Stimulated activated CD4-positive, alpha-beta T cell treated with anti-CD3 and anti-CD28 coated beads, TNF-alpha, amount 100 ng/mL, for 1 hour (primary cell): ENCODE results near the gene LIMK1.

Source experiments
- DNase-seq, 3 donors: peaks; one replicate each; pipeline ENCODE4 v3.0.0-alpha.2; 2020; ENCODE audit warnings: low read depth in 3 of 3, low spot score in 1 of 3

Gene LIMK1

DNA sequence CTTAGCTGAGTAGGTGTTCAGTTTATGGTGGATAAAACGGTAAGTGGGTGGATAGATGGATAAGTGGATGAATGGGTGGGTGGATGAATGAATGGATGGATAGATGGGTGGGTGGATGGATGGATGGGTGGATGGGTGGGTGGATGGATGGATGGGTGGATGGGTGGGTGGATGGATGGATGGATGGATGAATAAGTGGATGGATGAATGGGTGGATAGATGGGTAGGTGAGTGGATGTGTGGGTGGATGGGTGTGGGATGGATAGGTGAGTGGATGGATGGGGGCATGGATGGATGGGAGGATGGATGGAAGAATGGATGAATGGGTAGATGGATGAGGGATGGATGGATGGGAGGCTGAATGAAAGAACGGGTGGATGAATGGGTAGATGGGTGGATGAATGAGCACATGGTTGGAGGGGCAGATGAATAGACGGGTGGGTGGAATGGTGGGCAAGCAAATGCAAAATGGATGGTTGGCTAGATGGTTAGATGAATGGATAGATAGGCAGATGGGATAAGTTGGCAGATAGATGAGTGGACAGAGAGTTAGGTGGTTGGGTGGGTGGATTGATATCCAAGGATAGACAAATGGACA is 29.9 kb upstream of the LIMK1 start:
- no peak for DNase-seq

- DNase-seq = no peak
Measured at GRCh38 chr7:74056096-74056915, 27.3 kb upstream of the LIMK1 start.

DNA sequence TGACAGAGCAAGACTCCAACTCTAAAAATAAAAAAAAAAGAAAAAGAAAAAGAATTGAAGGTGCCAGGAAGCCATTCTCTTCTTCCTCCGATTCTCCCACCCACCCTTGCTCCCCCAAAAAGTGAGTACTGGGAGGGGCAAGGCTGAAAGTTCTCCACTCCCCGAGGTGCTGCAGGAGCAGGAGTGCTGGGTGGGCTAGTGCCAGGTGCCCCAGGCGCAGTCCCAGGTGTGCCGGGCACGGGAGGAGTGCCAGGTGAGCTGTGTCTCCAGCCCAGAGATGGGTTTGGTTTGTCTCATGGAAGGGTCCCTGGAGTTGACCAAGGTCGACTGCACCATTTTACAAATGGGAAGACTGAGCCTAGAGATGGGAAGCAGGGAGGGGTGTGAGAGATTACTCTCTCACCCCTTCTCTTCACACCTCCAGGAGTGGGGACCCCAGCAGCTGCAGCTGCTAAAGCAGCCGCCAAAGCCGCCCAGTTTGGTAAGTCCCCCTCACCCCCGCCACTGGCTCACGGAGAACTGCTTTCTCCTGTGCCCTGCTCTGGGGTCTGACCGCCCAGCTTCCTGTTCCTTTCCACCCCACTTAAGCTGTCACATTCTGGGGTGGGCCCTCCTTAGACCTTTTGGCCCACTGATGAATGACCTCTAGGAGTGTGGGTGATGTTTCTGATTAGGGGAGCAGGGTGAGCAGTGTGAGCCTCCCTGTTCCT is 26.2 kb upstream of the LIMK1 start:
- DNase-seq = no peak

- DNase-seq = no peak
Measured at GRCh38 chr7:74057987-74058386, 25.6 kb upstream of the LIMK1 start.

DNA sequence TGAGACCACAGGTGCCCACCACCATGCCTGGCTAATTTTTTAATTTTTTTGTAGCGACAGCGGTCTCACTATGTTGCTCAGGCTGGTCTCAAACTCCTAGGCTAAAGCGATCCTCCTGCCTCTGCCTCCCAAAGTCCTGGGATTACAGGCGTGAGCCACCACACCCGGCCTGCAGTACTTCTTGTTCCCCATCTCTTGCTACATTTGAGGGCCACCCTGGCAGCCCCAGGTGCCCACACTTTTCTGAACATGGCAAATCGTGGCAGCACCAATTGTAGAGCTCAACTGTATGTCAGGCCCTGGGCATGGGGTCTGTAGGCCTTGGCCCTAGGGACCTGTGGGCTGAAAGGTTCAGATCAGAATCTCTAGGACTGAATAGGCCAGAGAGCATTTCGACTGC is 25.1 kb upstream of the LIMK1 start:
- DNase-seq = no peak

- DNase-seq = no peak
Measured at GRCh38 chr7:74059037-74059436, 24.6 kb upstream of the LIMK1 start.

DNA sequence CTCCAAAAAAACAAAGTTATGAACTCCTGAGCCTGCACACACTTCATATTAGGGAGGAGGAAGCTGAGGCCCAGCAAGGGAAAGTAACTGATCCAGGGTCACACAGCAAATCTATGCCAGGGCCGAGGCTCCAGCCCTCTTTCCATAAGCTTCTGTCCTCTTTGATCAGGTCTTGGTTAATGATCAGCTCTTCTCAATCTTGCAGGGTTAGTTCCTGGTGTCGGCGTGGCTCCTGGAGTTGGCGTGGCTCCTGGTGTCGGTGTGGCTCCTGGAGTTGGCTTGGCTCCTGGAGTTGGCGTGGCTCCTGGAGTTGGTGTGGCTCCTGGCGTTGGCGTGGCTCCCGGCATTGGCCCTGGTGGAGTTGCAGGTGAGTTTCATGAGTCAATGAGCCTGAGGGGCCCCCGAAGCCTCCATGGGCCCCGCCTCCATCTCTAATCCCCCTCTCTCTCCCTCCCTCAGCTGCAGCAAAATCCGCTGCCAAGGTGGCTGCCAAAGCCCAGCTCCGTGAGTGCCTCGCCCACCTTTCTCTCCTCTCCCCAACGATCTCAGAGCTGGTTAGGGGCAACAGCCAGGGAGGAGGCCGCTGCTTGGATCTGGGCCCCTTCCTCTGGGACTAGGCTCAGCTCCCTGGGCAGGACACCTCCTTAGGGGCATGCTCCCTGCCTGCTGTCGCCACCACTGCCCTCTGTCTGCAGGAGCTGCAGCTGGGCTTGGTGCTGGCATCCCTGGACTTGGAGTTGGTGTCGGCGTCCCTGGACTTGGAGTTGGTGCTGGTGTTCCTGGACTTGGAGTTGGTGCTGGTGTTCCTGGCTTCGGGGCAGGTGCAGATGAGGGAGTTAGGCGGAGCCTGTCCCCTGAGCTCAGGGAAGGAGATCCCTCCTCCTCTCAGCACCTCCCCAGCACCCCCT is 23.7 kb upstream of the LIMK1 start:
- DNase-seq = no peak

GRCh38 chr7:74061840-74062539 is 21.6 kb upstream of the LIMK1 start:
- peak in 2 of 3 donors; percentile 31 to 43 for DNase-seq

- no peak for DNase-seq
Measured at GRCh38 chr7:74063223-74063641, 20.4 kb upstream of the LIMK1 start.

DNA sequence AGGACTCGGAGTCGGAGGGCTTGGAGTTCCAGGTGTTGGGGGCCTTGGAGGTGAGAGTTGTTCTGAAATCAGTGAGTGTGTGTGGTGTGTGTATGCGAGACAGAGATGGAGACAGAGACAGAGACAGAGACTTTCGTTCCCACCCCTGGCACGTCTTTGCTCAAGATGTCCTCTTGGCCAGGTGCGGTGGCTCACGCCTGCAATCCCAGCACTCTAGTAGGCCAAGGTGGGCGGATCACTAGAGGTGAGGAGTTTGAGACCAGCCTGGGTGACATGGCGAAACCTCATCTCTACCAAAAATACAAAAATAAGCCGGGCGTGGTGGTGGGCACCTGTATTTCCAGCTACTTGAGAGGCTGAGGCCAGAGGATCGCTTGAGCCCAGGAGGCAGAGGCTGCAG is 20.0 kb upstream of the LIMK1 start:
- DNase-seq = no peak

DNA sequence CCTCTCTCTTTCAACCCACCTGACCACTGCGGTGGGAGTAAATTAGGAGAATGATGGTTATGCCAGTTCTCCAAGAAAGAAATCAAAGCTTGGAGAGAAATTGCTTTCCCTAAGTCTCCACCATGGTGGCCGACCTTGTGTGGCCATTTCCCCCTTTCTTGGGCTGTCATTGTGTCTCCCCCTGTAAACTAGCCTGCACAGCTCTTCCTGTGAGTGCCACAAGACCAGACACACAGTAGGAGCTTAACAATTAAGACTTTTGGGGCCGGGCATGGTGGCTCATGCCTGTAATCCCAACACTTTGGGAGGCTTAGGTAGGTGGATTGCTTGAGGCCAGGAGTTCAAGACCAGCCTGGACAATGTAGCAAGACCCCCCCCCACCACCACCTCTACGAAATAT is 18.9 kb upstream of the LIMK1 start:
- no peak for DNase-seq

DNA sequence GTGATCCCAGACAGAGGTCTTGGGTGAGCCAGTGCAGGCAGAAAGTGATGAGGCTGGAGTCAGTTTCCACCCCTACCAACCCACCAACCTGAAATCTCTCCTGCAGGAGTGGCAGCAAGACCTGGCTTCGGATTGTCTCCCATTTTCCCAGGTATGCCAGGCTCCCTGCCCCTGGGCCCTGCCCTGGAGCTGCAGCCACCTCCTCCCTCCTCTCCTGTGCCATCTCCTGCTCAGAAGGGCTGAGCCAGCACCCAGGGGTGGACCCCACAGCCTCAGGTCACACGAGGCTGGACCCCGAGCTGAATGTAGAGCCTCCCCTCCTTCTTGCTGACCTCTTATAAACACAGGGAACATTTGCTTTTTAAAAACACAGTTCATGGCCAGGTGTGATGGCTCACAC is 17.0 kb upstream of the LIMK1 start:
- DNase-seq = no peak

GRCh38 chr7:74068378-74069085 is 15.1 kb upstream of the LIMK1 start:
- no peak for DNase-seq

GRCh38 chr7:74069086-74069541 is 14.5 kb upstream of the LIMK1 start:
- DNase-seq = no peak

DNA sequence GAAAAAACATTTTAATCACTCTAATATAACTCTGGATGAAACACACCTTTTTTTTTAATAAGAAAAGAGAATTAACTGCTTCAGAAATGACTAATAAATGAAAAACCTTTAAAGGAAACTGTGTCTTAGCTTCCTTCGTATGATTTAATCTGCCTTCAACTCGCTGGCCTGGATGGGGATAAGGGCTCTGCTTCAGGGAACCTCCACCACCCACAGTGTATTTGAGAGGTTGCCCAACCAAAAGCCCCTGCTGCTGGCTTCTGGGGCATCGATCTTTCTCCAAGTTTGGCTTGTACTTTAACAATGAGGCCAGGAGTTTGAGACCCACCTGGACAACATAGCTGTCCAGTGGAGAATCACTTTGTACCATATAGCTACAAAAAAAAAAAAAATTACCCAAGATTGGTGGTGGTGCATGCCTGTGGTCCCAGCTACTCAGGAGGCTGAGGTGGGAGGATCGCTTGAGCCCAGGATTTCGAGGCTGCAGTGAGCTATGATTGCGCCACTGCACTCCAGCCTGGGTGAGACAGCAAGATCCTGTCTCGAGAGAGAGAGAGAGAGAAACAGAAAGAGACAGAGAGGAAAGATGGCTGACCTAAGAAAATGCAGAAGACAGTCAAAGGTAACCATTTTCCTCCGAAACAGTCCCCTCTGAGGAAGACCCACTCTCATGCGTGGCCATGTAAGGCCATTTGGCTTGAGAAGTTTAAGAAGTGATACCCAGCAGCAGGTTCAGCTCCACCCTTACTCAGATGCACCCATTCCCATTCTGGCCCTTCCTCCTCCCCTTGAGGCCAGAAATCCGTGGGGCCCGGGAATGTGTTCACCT is 13.6 kb upstream of the LIMK1 start:
- no peak for DNase-seq

DNA sequence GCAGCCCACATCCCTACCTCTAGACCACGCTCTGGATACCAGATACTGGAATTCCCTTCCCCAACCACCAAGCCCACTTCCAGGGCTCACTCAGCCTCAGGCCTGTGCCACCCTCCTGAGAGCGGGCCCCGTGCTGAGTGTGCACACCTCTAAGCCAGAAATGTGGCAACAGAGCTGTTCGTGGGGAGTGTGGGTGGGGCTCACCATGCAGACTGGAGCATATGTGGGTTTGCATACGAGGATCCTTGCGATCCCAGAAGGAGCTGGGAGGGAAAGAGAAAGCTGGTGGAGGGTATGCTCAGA is 13.0 kb upstream of the LIMK1 start:
- DNase-seq = no peak

DNA sequence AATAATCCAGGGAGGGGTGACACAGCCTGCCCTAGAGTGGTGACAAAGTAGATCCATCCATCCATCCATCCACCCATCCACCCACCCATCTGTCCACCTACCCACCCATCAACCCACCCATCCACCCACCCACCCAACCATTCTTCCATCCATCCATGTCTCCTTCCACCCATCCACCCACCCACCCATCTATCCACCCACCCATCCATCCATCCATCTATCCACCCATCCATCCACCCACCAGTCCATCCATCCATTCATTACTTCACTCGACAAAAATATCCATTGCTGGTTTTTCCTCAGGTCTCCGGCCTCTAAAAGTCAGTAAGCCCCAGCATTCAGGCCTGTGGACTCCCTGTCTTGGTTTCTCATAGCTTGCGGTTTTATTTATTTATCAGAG is 12.5 kb upstream of the LIMK1 start:
- DNase-seq = no peak

DNA sequence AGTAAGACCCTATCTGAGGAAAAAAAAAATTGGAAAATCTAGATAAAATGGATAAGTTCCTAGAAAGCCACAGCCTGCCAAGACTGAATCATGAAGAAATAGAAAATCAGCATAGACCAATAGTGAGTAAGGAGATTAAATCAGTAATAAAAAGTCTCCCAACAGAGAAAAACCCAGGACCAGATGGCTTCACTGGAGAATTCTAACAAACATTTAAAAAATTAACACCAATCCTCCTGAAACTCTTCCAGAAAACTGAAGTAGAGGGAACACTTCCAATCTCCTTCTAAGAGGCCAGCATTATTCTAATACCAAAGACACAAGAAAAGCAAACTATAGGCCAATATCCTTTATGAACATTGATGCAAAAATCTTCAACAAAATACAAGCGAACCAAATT is 8.8 kb upstream of the LIMK1 start:
- no peak for DNase-seq

DNA sequence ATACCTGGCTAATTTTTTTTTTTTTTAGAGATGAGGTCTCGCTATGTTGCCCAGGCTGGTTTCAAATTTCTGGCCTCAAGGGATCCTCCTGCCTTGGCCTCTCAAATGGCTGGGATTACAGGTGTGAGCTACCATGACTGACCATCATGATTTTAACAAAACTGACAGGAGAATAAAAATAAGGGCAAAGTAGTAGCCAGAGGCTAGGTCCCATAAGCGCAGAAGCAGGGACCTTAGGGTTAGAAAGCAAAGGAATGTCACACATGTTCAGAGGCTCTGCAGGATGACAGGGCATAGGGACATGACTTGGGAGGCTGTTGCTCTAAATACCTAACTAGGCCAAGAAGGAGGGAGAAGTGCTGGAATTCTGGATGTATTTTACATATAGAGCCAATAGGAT is 5.1 kb upstream of the LIMK1 start:
- no peak for DNase-seq
